K562 (cell line): Measurements from ENCODE around the gene GPR142. TPM values are rescaled to one million over a fixed set of nuclear protein-coding genes. Genes with fewer than 3 reads are reported as not detected.

Experiments
- CBFB ChIP-seq: sonication (generic); formaldehyde crosslinking; IDR thresholded peaks from 2 replicates; pipeline ENCODE4 v1.4.0; 2020; ENCODE audit warnings: mild to moderate bottlenecking, missing genetic modification reagents
- CEBPB ChIP-seq: fragments of 450-650 bp; IDR thresholded peaks from 2 replicates; pipeline ENCODE4 v1.6.1; 2016; ENCODE audit warnings: missing genetic modification characterization, missing compliant biosample characterization
- CREB1 ChIP-seq, 2 experiments: sonication (generic) in 1 of 2; formaldehyde crosslinking in 1 of 2; IDR thresholded peaks; 2 replicates each; pipeline versions ENCODE4 v1.6.1 to v1.8.0; 2012 to 2022; ENCODE audit warnings: inconsistent platforms in 1 of 2, mild to moderate bottlenecking in 1 of 2, missing genetic modification reagents in 1 of 2, moderate library complexity in 1 of 2
- CXXC5 ChIP-seq: fragments of 250-450 bp; sonication (Bioruptor Pico); IDR thresholded peaks from 2 replicates; pipeline ENCODE4 v1.8.0; 2022; ENCODE audit warnings: inconsistent platforms, mild to moderate bottlenecking, moderate library complexity
- GTF2E2 ChIP-seq: fragments of 200-800 bp; sonication (Bioruptor generic); IDR thresholded peaks from 2 replicates; pipeline ENCODE4 v1.6.1; 2016; ENCODE audit warnings: missing genetic modification characterization, missing compliant biosample characterization
- HNRNPH1 ChIP-seq: fragments of 200-400 bp; formaldehyde crosslinking; optimal IDR thresholded peaks from 2 replicates; pipeline ENCODE3; 2017; ENCODE audit warnings: low read depth, mild to moderate bottlenecking, low read length, moderate library complexity
- L3MBTL2 ChIP-seq: fragments of 450-650 bp; IDR thresholded peaks from 2 replicates; pipeline ENCODE4 v1.6.1; 2016; ENCODE audit warnings: mild to moderate bottlenecking, moderate library complexity
- MYC ChIP-seq, 2 experiments: fragments of 250-450 bp in 1 of 2; sonication (Bioruptor Pico) in 1 of 2; IDR thresholded peaks; 2 replicates each; pipeline versions ENCODE4 v1.5.1 to v1.6.1; 2012 to 2021; ENCODE audit warnings: low read depth in 2 of 2, borderline replicate concordance in 1 of 2, improper control_type of control experiment in 1 of 2, low read length in 1 of 2, mild to moderate bottlenecking in 1 of 2, moderate library complexity in 1 of 2
- RHOXF2B ChIP-seq: fragments of 250-450 bp; sonication (Bioruptor Pico); conservative IDR thresholded peaks from 2 replicates; pipeline ENCODE4 v1.5.1; 2021
- RNF219 ChIP-seq: fragments of 250-450 bp; sonication (Bioruptor Pico); IDR thresholded peaks from 2 replicates; pipeline ENCODE4 v1.5.0; 2022; ENCODE audit warnings: mild to moderate bottlenecking
- SFPQ ChIP-seq: fragments of 200-400 bp; formaldehyde crosslinking; IDR thresholded peaks from 2 replicates; pipeline ENCODE4 v1.6.1; 2017; ENCODE audit warnings: mild to moderate bottlenecking, low read depth, low read length, moderate library complexity
- U2AF2 ChIP-seq: fragments of 200-400 bp; formaldehyde crosslinking; optimal IDR thresholded peaks from 2 replicates; pipeline ENCODE3; 2017; ENCODE audit warnings: low read depth, mild to moderate bottlenecking, low read length
- ZBTB1 ChIP-seq: sonication (generic); formaldehyde crosslinking; IDR thresholded peaks from 2 replicates; pipeline ENCODE4 v1.8.1; 2023; ENCODE audit warnings: missing genetic modification reagents, low read depth, mild to moderate bottlenecking, borderline replicate concordance
- ZBTB26 ChIP-seq: fragments of 450-650 bp; formaldehyde crosslinking; IDR thresholded peaks from 2 replicates; pipeline ENCODE4 v1.4.0; 2022; ENCODE audit warnings: missing genetic modification characterization
- ZC3H8 ChIP-seq: fragments of 450-650 bp; IDR thresholded peaks from 2 replicates; pipeline ENCODE4 v1.6.1; 2017
- ZNF274 ChIP-seq: IDR thresholded peaks from 2 replicates; pipeline ENCODE4 v1.6.1; 2011; ENCODE audit warnings: low read depth, mild to moderate bottlenecking, low read length, moderate library complexity, borderline replicate concordance
- ZNF282 ChIP-seq: sonication (generic); formaldehyde crosslinking; IDR thresholded peaks from 2 replicates; pipeline ENCODE4 v1.8.1; 2023; ENCODE audit warnings: missing genetic modification reagents
- ZNF655 ChIP-seq: fragments of 250-450 bp; sonication (Bioruptor Pico); IDR thresholded peaks from 2 replicates; pipeline ENCODE4 v1.5.0; 2021
- ZNF740 ChIP-seq, 3 experiments: fragments of 200-800 bp in 1 of 3; sonication (Bioruptor generic) in 1 of 3; sonication (generic) in 1 of 3; formaldehyde crosslinking in 1 of 3; IDR thresholded peaks; 2 replicates each; pipeline versions ENCODE4 v1.6.1 to v1.8.0; 2016 to 2022; ENCODE audit warnings: mild to moderate bottlenecking in 2 of 3, missing compliant biosample characterization in 2 of 3, missing genetic modification characterization in 2 of 3, missing genetic modification reagents in 1 of 3
- polyA plus RNA-seq, 8 experiments: library from polyadenylated mRNA; depleted of rRNA in 4 of 8; stranded (reverse) in 5 of 8; unstranded in 3 of 8; fragments of >200 nt; fragmentation: Nextera tagmentation in 2 of 8; fragmentation: Illumina TruSeq in 1 of 8; extraction: Ambion mirVana in 2 of 8; extraction: Trizol in 1 of 8; gene quantifications; 2 replicates each; pipeline versions ENCODE4 v1.2.1 to v1.2.3, GENCODE V29; 2011 to 2014; ENCODE audit warnings: inconsistent platforms in 1 of 8, missing spikeins in 1 of 8
- total RNA-seq, 7 experiments: library from RNA; depleted of rRNA in 6 of 7; stranded (reverse); fragments of >200 nt in 6 of 7; fragmentation: Illumina TruSeq in 2 of 7; extraction: Trizol in 2 of 7; gene quantifications; 2 replicates each; pipeline versions ENCODE4 v1.2.1 to v1.2.3, GENCODE V29; 2011 to 2021; ENCODE audit warnings: low replicate concordance in 1 of 7

Gene GPR142
- total and polyA plus RNA-seq, 9 of the 15 experiments (the other 6 are each of a cell fraction or from before 2014, with no cell fraction given), result not detected

- no peak for TF ChIP-seq ZNF282
- no peak for TF ChIP-seq RHOXF2B (CRISPR knock-in tag)
- TF ChIP-seq ZBTB26 (CRISPR knock-in tag), result no peak
- no peak for TF ChIP-seq ZNF274
- TF ChIP-seq SFPQ, result no peak
- TF ChIP-seq HNRNPH1, result no peak
- peak; percentile 24; the same call in 1 of the 2 replicates for TF ChIP-seq L3MBTL2
- TF ChIP-seq CXXC5 (CRISPR knock-in tag), result no peak
- TF ChIP-seq GTF2E2 (tag), result no peak
- TF ChIP-seq U2AF2, result no peak
- no peak for TF ChIP-seq CREB1 (IDR thresholded peaks at IDR 0.05)
- TF ChIP-seq CREB1 (CRISPR knock-in tag; IDR thresholded peaks at IDR 0.05), result no peak; the same call in 1 of the 2 replicates
- no peak for TF ChIP-seq CBFB (CRISPR knock-in tag)
- no peak for TF ChIP-seq ZBTB1 (CRISPR knock-in tag)
- TF ChIP-seq ZC3H8, result no peak
- TF ChIP-seq ZNF740 (CRISPR knock-in tag; IDR thresholded peaks at IDR 0.05), result no peak
- no peak for TF ChIP-seq ZNF740 (tag; IDR thresholded peaks at IDR 0.05)
- TF ChIP-seq CEBPB (tag), result no peak
- TF ChIP-seq ZNF655 (CRISPR knock-in tag), result no peak
- peak; percentile 74 for TF ChIP-seq MYC (IDR thresholded peaks at IDR 0.05; ENCODE audit: low read depth, low read length)
- TF ChIP-seq MYC (CRISPR knock-in tag; IDR thresholded peaks at IDR 0.05; ENCODE audit: borderline replicate concordance, low read depth), result no peak
- no peak for TF ChIP-seq RNF219 (CRISPR knock-in tag)
Measured at GRCh38 chr17:74408262-74408661, 41.0 kb downstream of the GPR142 start (continued).
